HepG2 (cell line): Measurements from ENCODE around the gene SEC23IP. TPM values are rescaled to one million over a fixed set of nuclear protein-coding genes. Genes with fewer than 3 reads are reported as not detected.

ENCODE experiments used
- FOXO1 ChIP-seq: sonication (generic); formaldehyde crosslinking; IDR thresholded peaks from 2 replicates; pipeline ENCODE4 v1.4.0; 2020; ENCODE audit warnings: missing genetic modification reagents
- GZF1 ChIP-seq: sonication (generic); formaldehyde crosslinking; IDR thresholded peaks from 2 replicates; pipeline ENCODE4 v1.5.1; 2020; ENCODE audit warnings: mild to moderate bottlenecking, missing genetic modification reagents
- NFIB ChIP-seq: sonication (generic); formaldehyde crosslinking; IDR thresholded peaks from 2 replicates; pipeline ENCODE4 v1.9.0; 2021; ENCODE audit warnings: missing genetic modification reagents, mild to moderate bottlenecking, borderline replicate concordance
- PAWR ChIP-seq: sonication (generic); formaldehyde crosslinking; IDR thresholded peaks from 2 replicates; pipeline ENCODE4 v1.4.0; 2020; ENCODE audit warnings: missing genetic modification reagents, mild to moderate bottlenecking, borderline replicate concordance
- STAG1 ChIP-seq: sonication (generic); formaldehyde crosslinking; IDR thresholded peaks from 2 replicates; pipeline ENCODE4 v1.4.0; 2020; ENCODE audit warnings: missing genetic modification reagents
- TMF1 ChIP-seq: sonication (generic); formaldehyde crosslinking; IDR thresholded peaks from 2 replicates; pipeline ENCODE4 v1.8.1; 2022; ENCODE audit warnings: low read depth, missing genetic modification reagents
- ZC3H4 ChIP-seq: sonication (generic); formaldehyde crosslinking; IDR thresholded peaks from 2 replicates; pipeline ENCODE4 v1.4.0; 2020; ENCODE audit warnings: missing genetic modification reagents, borderline replicate concordance
- ZNF230 ChIP-seq: sonication (generic); formaldehyde crosslinking; IDR thresholded peaks from 2 replicates; pipeline ENCODE4 v1.4.0; 2020; ENCODE audit warnings: mild to moderate bottlenecking, missing genetic modification reagents
- ZNF510 ChIP-seq: sonication (generic); formaldehyde crosslinking; IDR thresholded peaks from 2 replicates; pipeline ENCODE4 v1.4.0; 2020; ENCODE audit warnings: low read depth, mild to moderate bottlenecking, missing genetic modification reagents
- ZNF546 ChIP-seq: sonication (generic); formaldehyde crosslinking; conservative IDR thresholded peaks from 2 replicates; pipeline ENCODE4 v1.8.1; 2023; ENCODE audit warnings: mild to moderate bottlenecking, missing genetic modification reagents
- ZNF569 ChIP-seq: sonication (generic); formaldehyde crosslinking; IDR thresholded peaks from 2 replicates; pipeline ENCODE4 v1.5.0; 2020; ENCODE audit warnings: mild to moderate bottlenecking, missing genetic modification reagents, moderate library complexity, borderline replicate concordance
- ZNF709 ChIP-seq: sonication (generic); formaldehyde crosslinking; IDR thresholded peaks from 2 replicates; pipeline ENCODE4 v1.5.0; 2020; ENCODE audit warnings: mild to moderate bottlenecking, missing genetic modification reagents
- ZNF775 ChIP-seq: sonication (generic); formaldehyde crosslinking; IDR thresholded peaks from 2 replicates; pipeline ENCODE4 v1.4.0; 2020; ENCODE audit warnings: missing genetic modification reagents, mild to moderate bottlenecking, moderate library complexity, borderline replicate concordance
- ZNF781 ChIP-seq: sonication (generic); formaldehyde crosslinking; IDR thresholded peaks from 2 replicates; pipeline ENCODE4 v1.5.1; 2020; ENCODE audit warnings: borderline replicate concordance, mild to moderate bottlenecking, missing genetic modification reagents; ENCODE audit errors: not compliant biosample characterization
- polyA plus RNA-seq, 8 experiments: library from polyadenylated mRNA; depleted of rRNA in 3 of 8; stranded (reverse) in 7 of 8; unstranded in 1 of 8; fragments of >200 nt; fragmentation: Illumina TruSeq in 4 of 8; extraction: Trizol in 4 of 8; gene quantifications; 2 replicates each; pipeline versions ENCODE4 v1.2.1 to v1.2.3, GENCODE V29; 2011 to 2016; ENCODE audit warnings: low read depth in 4 of 8, missing spikeins in 1 of 8, mixed read lengths in 1 of 8; ENCODE audit not compliant: insufficient read depth in 1 of 8
- total RNA-seq, 5 experiments: library from RNA; depleted of rRNA; stranded (reverse); fragments of >200 nt; fragmentation: Illumina TruSeq; extraction: Trizol; gene quantifications; 2 replicates each; pipeline ENCODE4 v1.2.3, GENCODE V29; 2016; ENCODE audit warnings: low read depth in 1 of 5
- TF ChIP-seq, protein P1 (sequence below): sonication (generic); formaldehyde crosslinking; conservative IDR thresholded peaks from 2 replicates; pipeline ENCODE4 v1.5.0; 2020; ENCODE audit warnings: missing genetic modification reagents
- TF ChIP-seq, protein P2 (sequence below): sonication (generic); formaldehyde crosslinking; IDR thresholded peaks from 2 replicates; pipeline ENCODE4 v1.4.0; 2020; ENCODE audit warnings: missing genetic modification reagents
- TF ChIP-seq, protein P3 (sequence below): sonication (generic); formaldehyde crosslinking; IDR thresholded peaks from 2 replicates; pipeline ENCODE4 v1.5.1; 2020; ENCODE audit warnings: mild to moderate bottlenecking, missing genetic modification reagents, moderate library complexity
- TF ChIP-seq, protein P4 (sequence below): sonication (generic); formaldehyde crosslinking; IDR thresholded peaks from 2 replicates; pipeline ENCODE4 v1.4.0; 2020; ENCODE audit warnings: missing genetic modification reagents

SEC23IP gene
- total and polyA plus RNA-seq, 2 of the 13 experiments (the other 11 are each of a cell fraction or from before 2014, with no cell fraction given): 32.3 to 57.7 TPM

DNA sequence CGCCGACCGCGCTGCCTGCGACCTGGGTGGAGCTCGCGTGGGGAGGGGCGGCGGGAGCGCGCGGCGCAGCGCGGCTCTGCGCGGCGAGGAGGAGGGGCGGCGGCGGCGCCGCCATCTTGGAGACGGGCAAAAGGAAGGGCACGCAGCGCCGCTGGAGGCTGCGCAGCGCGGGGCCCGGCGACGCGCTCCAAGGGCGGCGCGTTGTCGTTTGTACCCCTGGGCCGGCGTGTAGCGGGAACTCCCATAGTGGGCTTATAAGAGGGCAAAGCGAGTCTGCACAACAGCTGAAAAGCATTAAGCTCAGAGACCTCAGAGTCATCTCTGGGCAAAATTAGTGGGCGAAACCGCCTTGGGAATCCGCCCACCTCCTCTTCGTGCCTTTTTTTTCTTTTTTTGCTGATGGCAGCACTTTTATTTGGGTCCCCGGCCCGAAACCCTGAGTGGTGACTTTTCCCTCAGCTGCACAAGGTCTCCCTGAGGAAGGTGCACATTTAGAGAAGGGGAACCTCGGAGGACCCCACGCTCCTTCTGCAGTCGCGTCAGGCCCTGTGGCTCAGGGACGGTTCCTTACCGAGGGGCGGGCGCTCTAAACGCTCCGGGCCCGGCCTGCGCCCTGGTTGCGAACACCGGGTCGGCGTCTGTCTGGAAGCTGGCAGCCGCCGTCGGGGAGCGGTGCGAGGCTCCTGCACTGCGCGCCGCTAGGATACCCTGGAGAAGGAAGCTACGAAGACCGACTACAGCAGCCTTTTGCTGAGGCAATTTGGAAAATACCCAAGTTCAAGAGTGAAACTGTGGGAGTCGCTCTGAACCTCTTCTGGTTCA, 19.5 kb upstream of the SEC23IP start (continued):
- TF ChIP-seq, protein P1, sequence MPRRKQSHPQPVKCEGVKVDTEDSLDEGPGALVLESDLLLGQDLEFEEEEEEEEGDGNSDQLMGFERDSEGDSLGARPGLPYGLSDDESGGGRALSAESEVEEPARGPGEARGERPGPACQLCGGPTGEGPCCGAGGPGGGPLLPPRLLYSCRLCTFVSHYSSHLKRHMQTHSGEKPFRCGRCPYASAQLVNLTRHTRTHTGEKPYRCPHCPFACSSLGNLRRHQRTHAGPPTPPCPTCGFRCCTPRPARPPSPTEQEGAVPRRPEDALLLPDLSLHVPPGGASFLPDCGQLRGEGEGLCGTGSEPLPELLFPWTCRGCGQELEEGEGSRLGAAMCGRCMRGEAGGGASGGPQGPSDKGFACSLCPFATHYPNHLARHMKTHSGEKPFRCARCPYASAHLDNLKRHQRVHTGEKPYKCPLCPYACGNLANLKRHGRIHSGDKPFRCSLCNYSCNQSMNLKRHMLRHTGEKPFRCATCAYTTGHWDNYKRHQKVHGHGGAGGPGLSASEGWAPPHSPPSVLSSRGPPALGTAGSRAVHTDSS (CRISPR knock-in tag): no peak
- peak; percentile 42 for TF ChIP-seq ZNF781
- TF ChIP-seq FOXO1 (CRISPR knock-in tag): no peak
- TF ChIP-seq, protein P2, sequence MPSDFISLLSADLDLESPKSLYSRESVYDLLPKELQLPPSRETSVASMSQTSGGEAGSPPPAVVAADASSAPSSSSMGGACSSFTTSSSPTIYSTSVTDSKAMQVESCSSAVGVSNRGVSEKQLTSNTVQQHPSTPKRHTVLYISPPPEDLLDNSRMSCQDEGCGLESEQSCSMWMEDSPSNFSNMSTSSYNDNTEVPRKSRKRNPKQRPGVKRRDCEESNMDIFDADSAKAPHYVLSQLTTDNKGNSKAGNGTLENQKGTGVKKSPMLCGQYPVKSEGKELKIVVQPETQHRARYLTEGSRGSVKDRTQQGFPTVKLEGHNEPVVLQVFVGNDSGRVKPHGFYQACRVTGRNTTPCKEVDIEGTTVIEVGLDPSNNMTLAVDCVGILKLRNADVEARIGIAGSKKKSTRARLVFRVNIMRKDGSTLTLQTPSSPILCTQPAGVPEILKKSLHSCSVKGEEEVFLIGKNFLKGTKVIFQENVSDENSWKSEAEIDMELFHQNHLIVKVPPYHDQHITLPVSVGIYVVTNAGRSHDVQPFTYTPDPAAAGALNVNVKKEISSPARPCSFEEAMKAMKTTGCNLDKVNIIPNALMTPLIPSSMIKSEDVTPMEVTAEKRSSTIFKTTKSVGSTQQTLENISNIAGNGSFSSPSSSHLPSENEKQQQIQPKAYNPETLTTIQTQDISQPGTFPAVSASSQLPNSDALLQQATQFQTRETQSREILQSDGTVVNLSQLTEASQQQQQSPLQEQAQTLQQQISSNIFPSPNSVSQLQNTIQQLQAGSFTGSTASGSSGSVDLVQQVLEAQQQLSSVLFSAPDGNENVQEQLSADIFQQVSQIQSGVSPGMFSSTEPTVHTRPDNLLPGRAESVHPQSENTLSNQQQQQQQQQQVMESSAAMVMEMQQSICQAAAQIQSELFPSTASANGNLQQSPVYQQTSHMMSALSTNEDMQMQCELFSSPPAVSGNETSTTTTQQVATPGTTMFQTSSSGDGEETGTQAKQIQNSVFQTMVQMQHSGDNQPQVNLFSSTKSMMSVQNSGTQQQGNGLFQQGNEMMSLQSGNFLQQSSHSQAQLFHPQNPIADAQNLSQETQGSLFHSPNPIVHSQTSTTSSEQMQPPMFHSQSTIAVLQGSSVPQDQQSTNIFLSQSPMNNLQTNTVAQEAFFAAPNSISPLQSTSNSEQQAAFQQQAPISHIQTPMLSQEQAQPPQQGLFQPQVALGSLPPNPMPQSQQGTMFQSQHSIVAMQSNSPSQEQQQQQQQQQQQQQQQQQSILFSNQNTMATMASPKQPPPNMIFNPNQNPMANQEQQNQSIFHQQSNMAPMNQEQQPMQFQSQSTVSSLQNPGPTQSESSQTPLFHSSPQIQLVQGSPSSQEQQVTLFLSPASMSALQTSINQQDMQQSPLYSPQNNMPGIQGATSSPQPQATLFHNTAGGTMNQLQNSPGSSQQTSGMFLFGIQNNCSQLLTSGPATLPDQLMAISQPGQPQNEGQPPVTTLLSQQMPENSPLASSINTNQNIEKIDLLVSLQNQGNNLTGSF (CRISPR knock-in tag): no peak
- TF ChIP-seq ZNF546 (CRISPR knock-in tag): no peak
- TF ChIP-seq, protein P3, sequence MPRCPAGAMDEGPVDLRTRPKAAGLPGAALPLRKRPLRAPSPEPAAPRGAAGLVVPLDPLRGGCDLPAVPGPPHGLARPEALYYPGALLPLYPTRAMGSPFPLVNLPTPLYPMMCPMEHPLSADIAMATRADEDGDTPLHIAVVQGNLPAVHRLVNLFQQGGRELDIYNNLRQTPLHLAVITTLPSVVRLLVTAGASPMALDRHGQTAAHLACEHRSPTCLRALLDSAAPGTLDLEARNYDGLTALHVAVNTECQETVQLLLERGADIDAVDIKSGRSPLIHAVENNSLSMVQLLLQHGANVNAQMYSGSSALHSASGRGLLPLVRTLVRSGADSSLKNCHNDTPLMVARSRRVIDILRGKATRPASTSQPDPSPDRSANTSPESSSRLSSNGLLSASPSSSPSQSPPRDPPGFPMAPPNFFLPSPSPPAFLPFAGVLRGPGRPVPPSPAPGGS (CRISPR knock-in tag): peak; percentile 16; the same call in 1 of the 2 replicates
- no peak for TF ChIP-seq PAWR (CRISPR knock-in tag)
- TF ChIP-seq ZNF230: no peak
- TF ChIP-seq NFIB (CRISPR knock-in tag): no peak
- no peak for TF ChIP-seq ZNF709 (CRISPR knock-in tag)
- TF ChIP-seq ZC3H4: no peak
- TF ChIP-seq ZNF510: no peak
- no peak for TF ChIP-seq ZNF775 (CRISPR knock-in tag)
- no peak for TF ChIP-seq GZF1 (CRISPR knock-in tag)
- TF ChIP-seq ZNF569 (CRISPR knock-in tag): no peak
- no peak for TF ChIP-seq STAG1 (CRISPR knock-in tag)
- TF ChIP-seq, protein P4, sequence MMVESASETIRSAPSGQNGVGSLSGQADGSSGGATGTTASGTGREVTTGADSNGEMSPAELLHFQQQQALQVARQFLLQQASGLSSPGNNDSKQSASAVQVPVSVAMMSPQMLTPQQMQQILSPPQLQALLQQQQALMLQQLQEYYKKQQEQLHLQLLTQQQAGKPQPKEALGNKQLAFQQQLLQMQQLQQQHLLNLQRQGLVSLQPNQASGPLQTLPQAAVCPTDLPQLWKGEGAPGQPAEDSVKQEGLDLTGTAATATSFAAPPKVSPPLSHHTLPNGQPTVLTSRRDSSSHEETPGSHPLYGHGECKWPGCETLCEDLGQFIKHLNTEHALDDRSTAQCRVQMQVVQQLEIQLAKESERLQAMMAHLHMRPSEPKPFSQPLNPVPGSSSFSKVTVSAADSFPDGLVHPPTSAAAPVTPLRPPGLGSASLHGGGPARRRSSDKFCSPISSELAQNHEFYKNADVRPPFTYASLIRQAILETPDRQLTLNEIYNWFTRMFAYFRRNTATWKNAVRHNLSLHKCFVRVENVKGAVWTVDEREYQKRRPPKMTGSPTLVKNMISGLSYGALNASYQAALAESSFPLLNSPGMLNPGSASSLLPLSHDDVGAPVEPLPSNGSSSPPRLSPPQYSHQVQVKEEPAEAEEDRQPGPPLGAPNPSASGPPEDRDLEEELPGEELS (CRISPR knock-in tag): peak; percentile 22; the same call in 1 of the 2 replicates
- no peak for TF ChIP-seq TMF1 (CRISPR knock-in tag)
